Activated T-cell treated with anti-CD3 and anti-CD28 coated beads, Interleukin-2, amount 50 U/mL, for 4 hours (primary cell): Measurements from ENCODE around the gene COL9A2. TPM values are rescaled to one million over a fixed set of nuclear protein-coding genes. Genes with fewer than 3 reads are reported as not detected.

ENCODE experiments used
- ATAC-seq, 2 donors: fragments of 200-7000 bp; cut with Tn5 transposase; one replicate each; pipeline ENCODE4 v1.10.0; 2021
- DNase-seq: peaks from one replicate; pipeline ENCODE4 v3.0.0-alpha.2; 2020
- H3K27me3 Mint-ChIP-seq: one replicate; pipeline ENCODE4 v1.8.0; 2021; ENCODE audit warnings: low read depth, mixed read lengths
- H3K36me3 Mint-ChIP-seq: one replicate; pipeline ENCODE4 v1.8.0; 2022; ENCODE audit warnings: mixed read lengths; ENCODE audit not compliant: insufficient read depth
- H3K4me1 Mint-ChIP-seq: one replicate; pipeline ENCODE4 v1.8.0; 2021; ENCODE audit warnings: low read depth, mixed read lengths
- H3K4me3 Mint-ChIP-seq: one replicate; pipeline ENCODE4 v1.8.0; 2021; ENCODE audit warnings: mild to moderate bottlenecking, moderate library complexity, mixed read lengths
- H3K9me3 Mint-ChIP-seq: one replicate; pipeline ENCODE4 v1.8.0; 2021; ENCODE audit warnings: mixed read lengths
- total RNA-seq, 3 donors: library from RNA; stranded (reverse); gene quantifications; one replicate each; pipeline ENCODE4 v1.2.1, GENCODE V29; 2021

The COL9A2 gene
- total RNA-seq, 3 donors from 2014 or later, result 0.96 to 2.5 (median 1.2) TPM

DNA sequence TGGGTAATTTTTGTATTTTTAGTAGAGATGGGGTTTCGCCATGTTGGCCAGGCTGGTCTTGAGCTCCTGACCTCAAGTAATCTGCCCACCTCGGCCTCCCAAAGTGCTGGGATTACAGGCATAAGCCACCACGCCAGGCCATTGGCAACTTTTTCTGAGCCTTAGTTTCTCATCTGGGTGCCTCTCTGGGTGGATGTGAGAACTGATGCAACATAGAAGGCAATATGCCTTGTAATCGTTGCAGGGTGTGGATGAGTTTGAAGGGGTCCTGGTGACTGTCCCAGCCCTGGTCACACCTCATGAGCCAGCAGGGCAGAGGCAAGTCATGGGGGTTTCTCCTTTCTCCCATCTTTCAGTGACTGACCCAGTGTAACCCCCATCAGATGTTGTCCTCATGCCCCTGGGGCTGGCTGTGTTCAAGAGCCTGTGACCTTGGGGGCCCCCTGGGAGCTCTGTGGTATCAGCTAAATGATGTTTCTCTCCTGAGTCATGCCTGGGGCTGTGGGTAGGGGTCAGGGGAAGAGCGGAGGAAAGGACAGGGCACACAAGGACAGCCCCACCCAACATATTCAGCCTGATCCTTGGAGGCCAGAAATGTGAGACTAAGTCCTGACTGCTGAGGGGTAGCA lies 3.6 kb downstream of the COL9A2 start:
- H3K27me3 Mint-ChIP-seq, result peaks cover 7% of the 10 kb centered on the region
- ATAC-seq, result no peak
- H3K36me3 Mint-ChIP-seq, result no peaks in the 10 kb centered on the region
- no peaks in the 10 kb centered on the region for H3K9me3 Mint-ChIP-seq
- H3K4me1 Mint-ChIP-seq, result peaks cover 31% of the 10 kb centered on the region
- DNase-seq, result no peak
- H3K4me3 Mint-ChIP-seq, result no peak overlapping the region

DNA sequence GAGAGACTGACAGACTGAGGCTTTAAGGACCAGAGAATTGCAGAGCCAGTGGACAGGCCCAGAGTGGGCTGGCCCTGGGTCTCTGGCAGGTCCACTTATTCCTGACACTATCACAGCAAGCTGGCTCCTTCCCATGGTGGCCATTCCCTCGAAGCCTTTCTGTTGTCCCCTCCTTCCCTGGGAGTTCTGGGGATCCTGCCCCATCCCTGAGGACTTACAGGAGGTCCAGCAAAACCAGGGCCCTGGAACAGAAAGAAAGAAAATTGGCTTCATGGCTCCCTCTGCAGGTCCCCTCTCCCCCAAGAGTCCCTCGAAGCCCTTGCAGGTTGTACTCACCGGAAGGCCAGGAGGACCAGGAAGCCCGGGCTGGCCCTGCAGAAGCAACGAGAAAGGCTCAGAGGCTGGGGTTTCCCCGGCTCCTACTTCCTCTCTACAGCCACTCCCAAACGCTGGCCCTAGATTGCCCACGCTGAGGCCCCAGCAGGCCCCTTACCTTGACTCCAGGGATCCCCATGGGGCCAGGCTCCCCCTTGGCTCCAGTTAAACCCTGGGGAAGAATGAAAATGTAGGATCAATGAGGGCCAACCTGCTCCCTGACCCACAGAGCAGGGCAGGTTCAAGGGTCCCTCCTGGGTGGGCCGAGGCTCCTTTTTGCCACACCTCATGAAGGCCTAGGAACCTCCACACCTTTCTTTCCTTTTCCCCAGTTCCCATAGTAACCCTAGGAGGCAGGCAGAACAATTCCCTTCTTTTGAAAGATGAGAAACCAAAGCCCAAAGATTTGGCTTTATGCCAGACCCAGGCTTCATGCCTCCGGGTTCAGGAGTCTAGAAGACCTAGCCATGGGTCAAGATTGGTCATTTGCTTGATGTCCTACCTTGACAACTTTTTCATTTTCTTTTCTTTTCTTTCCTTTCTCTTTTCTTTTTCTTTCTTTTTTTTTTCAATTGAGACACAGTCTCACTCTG lies 4.6 kb downstream of the COL9A2 start:
- Mint-ChIP-seq H3K4me3 (no peak overlapping the region), H3K27me3 (peaks cover 2% of the 10 kb centered on the region), H3K9me3 (no peaks in the 10 kb centered on the region), H3K36me3 (no peaks in the 10 kb centered on the region), H3K4me1 (peaks cover 26% of the 10 kb centered on the region)
- ATAC-seq, result no peak
- no peak for DNase-seq

DNA sequence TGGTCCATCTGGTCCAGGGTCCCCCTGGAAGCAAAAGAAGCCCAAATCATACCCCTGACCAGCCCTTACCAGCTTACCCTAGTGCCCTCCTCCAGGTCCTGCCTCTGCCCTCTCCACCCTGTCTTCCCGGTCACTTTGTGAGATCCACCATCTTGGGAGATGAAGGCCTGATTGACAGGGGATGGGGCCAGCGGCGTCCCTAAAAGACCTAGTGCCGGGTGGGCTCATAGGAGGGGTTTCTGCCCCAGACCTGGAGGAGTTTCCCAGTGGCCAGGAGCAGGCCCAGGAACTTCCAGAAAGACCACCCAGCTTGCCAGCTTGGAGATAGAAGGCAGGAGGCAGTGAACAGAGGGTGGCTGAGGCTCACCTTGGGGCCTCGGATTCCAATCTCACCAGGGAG lies 5.4 kb downstream of the COL9A2 start:
- H3K27me3 Mint-ChIP-seq, result no peaks in the 10 kb centered on the region
- no peaks in the 10 kb centered on the region for H3K36me3 Mint-ChIP-seq
- no peak overlapping the region for H3K4me3 Mint-ChIP-seq
- ATAC-seq (no peak), DNase-seq (no peak)
- H3K4me1 Mint-ChIP-seq, result peaks cover 25% of the 10 kb centered on the region
- H3K9me3 Mint-ChIP-seq, result no peaks in the 10 kb centered on the region

DNA sequence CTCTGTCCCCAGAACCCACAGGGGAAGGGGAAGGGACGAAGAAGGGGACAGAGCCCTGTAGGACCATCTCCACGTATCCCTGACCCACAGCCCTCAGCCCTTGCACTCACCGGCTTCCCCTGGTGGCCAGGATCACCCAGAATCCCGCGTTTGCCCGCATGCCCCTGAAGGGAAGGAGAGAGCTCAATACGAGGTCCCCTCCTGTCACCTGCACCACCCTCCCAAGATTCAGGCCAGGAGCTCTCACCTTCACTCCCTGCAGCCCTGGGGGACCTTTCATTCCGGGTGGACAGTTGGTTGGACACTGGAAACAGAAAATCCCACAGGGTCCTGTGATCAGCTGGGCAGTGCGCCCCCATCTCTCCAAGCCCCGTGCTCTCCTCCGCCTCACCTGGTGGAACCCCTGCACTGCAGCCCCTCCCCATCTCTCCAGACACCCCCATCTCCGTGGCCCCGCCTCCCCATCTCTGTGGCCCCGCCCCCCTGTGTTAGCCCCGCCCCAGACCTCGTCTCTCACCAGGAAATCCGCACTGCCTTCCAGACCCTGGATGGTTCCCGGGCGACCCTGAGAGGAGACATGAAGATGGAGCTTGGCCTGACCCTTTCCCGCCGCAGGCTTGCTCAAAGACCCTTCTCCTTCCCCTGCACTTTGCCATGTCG lies 6.0 kb downstream of the COL9A2 start:
- ATAC-seq (no peak), DNase-seq (no peak)
- no peak overlapping the region for H3K4me3 Mint-ChIP-seq
- no peaks in the 10 kb centered on the region for H3K9me3 Mint-ChIP-seq
- no peaks in the 10 kb centered on the region for H3K27me3 Mint-ChIP-seq
- no peaks in the 10 kb centered on the region for H3K36me3 Mint-ChIP-seq
- H3K4me1 Mint-ChIP-seq, result peaks cover 25% of the 10 kb centered on the region

DNA sequence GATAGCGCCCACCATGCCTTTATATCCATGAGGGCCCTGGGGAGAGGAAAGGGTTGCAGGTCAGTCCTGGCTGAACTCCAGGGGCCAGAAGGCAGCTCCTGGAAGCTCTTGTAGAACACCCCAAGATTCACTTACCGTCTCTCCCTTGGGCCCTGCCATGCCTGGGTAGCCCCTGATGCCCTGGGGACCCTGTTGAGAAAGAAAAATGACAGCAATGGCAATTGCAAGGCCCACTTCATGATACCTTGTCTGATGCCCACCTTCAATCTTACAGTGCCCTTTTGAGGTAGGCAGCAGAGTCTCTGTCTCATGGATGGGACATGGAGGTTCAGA lies 7.0 kb downstream of the COL9A2 start:
- no peak for ATAC-seq
- Mint-ChIP-seq H3K4me1 (peaks cover 20% of the 10 kb centered on the region), H3K36me3 (no peaks in the 10 kb centered on the region), H3K4me3 (no peak overlapping the region), H3K9me3 (no peaks in the 10 kb centered on the region), H3K27me3 (no peaks in the 10 kb centered on the region)
- DNase-seq, result no peak

DNA sequence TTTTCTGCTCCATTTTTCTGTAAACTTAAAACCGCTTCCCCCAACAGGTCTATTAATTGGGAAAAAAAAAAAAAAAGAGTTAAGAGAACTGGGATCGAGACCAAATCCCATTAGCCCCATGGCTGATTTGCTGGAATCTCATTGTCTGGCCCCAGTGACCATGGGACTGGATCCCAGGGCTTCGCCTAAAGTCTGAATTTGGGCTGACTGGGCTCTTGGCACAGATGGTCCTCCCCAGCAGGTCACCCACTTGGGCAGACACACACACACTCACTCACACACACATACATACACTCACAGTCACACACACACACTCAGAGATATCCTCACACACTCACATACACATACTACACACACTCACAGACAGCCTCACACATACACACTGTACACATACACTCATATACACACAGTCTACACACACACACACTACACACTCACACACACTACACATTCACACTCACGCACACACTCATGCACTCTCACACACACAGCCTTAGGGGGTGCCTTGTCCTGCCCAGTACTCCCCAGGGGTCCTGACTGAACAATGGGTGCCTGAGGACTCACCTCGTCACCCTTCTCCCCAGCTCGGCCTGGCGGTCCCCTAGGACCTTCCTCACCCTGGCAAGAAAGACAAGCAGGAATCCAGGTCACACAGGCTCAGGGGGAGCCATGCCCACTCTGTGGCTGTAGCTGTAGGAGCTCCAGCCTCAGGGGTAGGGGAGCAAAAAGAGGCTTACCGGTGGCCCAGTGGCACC lies 7.5 kb downstream of the COL9A2 start:
- Mint-ChIP-seq H3K9me3 (no peaks in the 10 kb centered on the region), H3K27me3 (no peaks in the 10 kb centered on the region), H3K36me3 (no peaks in the 10 kb centered on the region), H3K4me1 (peaks cover 16% of the 10 kb centered on the region), H3K4me3 (no peak overlapping the region)
- DNase-seq (no peak), ATAC-seq (no peak)

DNA sequence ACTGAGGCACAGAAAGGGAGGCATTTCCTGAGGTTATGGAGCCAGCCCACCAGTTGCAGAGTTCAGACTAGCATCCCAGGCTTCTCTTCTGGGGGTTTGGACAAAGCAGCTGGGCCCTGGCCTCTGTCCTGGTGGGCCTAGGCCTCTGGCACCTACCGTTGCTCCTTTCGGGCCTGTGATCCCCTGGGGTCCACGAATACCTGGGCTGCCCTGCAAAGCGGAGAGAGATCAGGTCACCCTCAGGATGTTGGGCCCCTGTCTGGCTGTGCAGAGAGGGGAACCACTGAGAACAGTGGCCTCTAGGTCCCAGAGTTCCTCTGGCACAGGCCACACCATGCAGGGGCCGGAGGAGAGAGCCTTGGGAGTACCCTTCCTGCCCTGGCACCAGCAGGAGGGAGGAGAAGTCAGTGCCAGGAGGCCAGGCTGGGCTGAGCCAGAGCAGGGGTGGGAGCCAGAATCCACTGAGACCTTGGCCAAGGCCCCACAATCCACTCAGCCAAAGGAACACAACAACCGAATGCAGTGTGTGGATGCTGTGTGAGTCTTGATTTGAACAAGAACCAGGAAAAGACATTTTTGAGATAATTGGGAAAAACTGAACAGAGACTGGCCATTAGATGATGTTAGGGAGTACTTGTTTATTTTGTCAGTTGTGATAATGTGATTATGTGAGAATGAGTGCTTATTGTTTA lies 8.9 kb downstream of the COL9A2 start:
- no peak overlapping the region for H3K4me3 Mint-ChIP-seq
- no peaks in the 10 kb centered on the region for H3K27me3 Mint-ChIP-seq
- H3K36me3 Mint-ChIP-seq, result no peaks in the 10 kb centered on the region
- H3K9me3 Mint-ChIP-seq, result no peaks in the 10 kb centered on the region
- DNase-seq (no peak), ATAC-seq (no peak)
- H3K4me1 Mint-ChIP-seq, result peaks cover 8% of the 10 kb centered on the region

DNA sequence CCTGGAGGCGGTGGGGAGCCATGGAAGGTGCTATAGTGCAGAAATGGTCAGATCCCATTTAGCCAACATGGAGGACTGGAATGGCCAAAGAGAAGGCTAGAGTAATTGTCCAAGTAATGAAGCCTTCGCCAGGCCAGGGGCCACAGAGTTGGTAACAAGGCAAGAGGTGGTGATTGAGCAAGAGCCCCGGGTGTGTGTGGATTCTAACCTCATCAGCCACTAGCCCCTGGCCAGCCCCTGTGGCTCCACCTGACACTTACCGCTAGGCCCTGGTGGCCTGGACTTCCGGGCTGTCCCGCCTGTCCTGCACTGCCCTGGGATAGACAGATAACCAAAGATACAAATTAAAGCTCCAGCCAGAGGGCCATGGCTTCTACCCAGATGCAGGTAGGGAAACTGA lies 9.9 kb downstream of the COL9A2 start:
- Mint-ChIP-seq H3K9me3 (no peaks in the 10 kb centered on the region), H3K4me1 (no peaks in the 10 kb centered on the region), H3K36me3 (no peaks in the 10 kb centered on the region), H3K4me3 (no peak overlapping the region), H3K27me3 (no peaks in the 10 kb centered on the region)
- DNase-seq, result no peak
- no peak for ATAC-seq

DNA sequence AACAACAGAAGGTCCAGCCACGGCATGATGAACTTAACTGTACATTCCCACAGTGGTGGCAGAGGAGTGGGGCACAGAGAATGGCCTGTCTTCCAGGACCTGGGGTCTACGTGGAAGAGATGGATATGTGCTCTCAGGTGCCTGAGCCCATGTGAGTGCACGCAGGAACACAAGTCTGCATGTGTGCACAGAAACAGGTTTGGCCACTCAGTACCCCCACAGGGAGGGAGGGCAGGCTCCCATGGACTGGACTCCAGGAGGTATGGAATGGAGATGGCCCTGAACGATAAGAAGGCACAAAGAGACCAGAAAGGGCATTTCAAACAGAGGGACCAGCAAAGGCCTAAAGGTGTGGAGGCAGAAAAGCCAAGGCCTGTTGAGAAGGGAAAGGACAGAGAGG lies 10.8 kb downstream of the COL9A2 start:
- DNase-seq, result no peak
- no peaks in the 10 kb centered on the region for H3K27me3 Mint-ChIP-seq
- H3K36me3 Mint-ChIP-seq, result no peaks in the 10 kb centered on the region
- no peaks in the 10 kb centered on the region for H3K9me3 Mint-ChIP-seq
- no peak for ATAC-seq
- no peak overlapping the region for H3K4me3 Mint-ChIP-seq
- no peaks in the 10 kb centered on the region for H3K4me1 Mint-ChIP-seq

DNA sequence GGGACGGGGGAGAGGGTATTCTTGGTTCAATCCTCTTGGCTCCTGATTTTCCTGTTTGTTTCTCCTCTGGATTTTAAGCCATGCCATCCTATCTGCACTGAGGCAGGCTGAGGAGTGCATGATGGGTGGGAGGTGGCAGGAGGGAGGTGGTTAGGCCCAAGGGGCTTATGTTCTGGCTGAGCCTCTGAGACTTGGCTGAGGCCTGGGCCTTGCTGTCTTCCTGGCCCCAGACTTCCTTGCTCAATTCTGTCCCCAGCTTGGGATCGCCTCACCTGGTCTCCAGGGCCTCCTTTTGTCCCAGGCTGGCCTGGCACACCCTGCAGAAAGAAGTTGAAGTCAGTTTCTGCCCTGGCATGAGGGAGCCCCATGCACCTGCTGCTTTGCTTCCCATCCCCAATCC lies 11.2 kb downstream of the COL9A2 start:
- Mint-ChIP-seq H3K4me1 (no peaks in the 10 kb centered on the region), H3K9me3 (no peaks in the 10 kb centered on the region), H3K4me3 (no peak overlapping the region), H3K36me3 (no peaks in the 10 kb centered on the region), H3K27me3 (no peaks in the 10 kb centered on the region)
- ATAC-seq (no peak), DNase-seq (no peak)

DNA sequence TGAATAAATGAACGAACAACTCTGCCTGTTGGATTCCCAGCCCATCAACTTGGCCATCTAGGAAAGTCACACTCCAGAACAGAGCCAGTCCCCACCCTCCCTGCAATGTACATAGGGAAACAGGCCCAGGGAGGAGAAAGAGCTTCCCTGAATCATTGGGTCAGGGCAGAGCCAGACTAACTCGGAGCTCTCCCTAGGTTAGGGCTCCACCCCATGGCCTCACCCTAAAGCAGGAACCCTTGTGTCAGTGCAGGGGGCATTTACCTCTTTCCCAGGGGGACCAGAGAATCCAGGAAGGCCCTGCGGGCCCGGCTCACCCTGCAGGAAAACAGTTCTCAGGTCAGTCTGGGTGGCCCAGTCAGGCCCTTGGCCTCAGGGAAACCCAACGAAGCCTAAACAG lies 11.6 kb downstream of the COL9A2 start:
- no peak for DNase-seq
- Mint-ChIP-seq H3K4me3 (no peak overlapping the region), H3K27me3 (no peaks in the 10 kb centered on the region), H3K36me3 (no peaks in the 10 kb centered on the region), H3K4me1 (no peaks in the 10 kb centered on the region), H3K9me3 (no peaks in the 10 kb centered on the region)
- ATAC-seq, result no peak

DNA sequence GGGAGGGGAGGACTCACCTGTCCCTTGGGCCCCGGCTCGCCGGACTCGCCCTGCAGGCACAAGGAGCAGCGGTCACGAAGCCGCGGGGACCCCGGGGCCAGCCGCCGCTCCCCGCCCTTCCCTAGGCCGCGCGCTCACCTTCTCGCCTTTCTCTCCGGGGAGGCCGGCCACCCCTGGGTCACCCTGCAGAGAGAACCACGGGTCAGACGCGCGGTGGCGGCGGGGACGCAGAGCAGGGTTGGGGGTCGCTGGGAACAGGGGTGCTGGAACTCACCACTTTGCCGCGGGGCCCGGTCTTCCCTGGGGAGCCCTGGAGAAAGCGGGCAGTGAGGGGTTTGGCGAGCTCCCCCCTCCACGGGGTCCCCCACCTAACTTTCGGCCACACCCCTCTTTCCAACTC lies 13.3 kb downstream of the COL9A2 start:
- Mint-ChIP-seq H3K4me3 (no peak overlapping the region), H3K4me1 (no peaks in the 10 kb centered on the region), H3K9me3 (no peaks in the 10 kb centered on the region), H3K27me3 (no peaks in the 10 kb centered on the region), H3K36me3 (no peaks in the 10 kb centered on the region)
- DNase-seq, result no peak
- no peak for ATAC-seq

DNA sequence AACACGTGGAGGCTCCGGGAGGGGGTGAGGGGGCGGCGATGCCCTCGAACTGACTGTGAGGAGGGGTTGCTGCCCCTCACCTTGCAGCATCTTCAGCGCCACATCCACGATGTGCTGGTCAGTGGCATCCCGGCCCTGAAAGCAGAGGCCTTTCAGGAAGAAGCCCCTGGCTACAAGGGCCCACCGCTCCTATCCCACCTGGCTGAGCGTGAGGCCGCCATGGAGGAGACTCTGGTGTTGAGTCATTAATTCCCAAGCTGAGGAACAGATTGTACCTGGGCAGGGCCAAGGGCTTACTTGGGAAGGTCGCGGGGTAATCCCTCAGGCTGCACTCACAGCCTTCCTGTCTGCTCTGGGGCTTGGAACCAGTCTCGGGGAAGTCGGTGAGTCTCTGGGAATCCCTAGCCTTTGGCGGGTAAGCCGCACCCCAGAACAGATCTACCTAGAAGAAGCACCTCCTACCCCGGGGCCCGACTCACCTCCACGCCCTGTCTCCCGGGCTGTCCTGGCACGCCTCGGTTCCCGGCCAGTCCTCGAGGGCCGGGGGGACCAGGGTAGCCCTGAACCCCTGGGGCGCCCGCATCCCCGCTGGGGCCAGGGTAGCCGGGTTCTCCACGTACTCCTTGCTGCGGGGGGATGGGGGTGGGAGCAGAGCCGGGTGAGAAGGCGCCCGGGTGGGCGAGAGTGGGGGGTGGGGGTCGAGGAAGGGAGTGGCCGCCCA lies 13.9 kb downstream of the COL9A2 start:
- Mint-ChIP-seq H3K36me3 (no peaks in the 10 kb centered on the region), H3K4me1 (no peaks in the 10 kb centered on the region), H3K4me3 (no peak overlapping the region), H3K9me3 (no peaks in the 10 kb centered on the region), H3K27me3 (no peaks in the 10 kb centered on the region)
- DNase-seq (no peak), ATAC-seq (no peak)
